Liver (tissue), 3 donors: Measurements from ENCODE around the gene CUX1.

Source experiments
- CTCF ChIP-seq: fragments of 150-350 bp; IDR thresholded peaks from 2 replicates; pipeline ENCODE4 v1.5.1; 2017; ENCODE audit warnings: improper control_type of control experiment, low read depth, low read length; ENCODE audit not compliant: missing input control
- EGR1 ChIP-seq, 2 donors: IDR thresholded peaks; 2 replicates each; pipeline ENCODE4 v1.6.1; 2016 to 2018; ENCODE audit warnings: antibody characterized with exemption in 2 of 2, low read depth in 2 of 2
- FOXA2 ChIP-seq: IDR thresholded peaks from 2 replicates; pipeline ENCODE4 v1.6.1; 2016; ENCODE audit warnings: antibody characterized with exemption
- HNF4A ChIP-seq, 2 donors: conservative IDR thresholded peaks; 2 replicates each; pipeline ENCODE4 v1.6.1; 2016; ENCODE audit warnings: antibody characterized with exemption in 2 of 2, mild to moderate bottlenecking in 2 of 2
- YY1 ChIP-seq: IDR thresholded peaks from 2 replicates; pipeline ENCODE4 v1.6.1; 2016; ENCODE audit warnings: antibody characterized with exemption, mild to moderate bottlenecking
- donor health status: healthy.
- donor health status: healthy.

- no peak for TF ChIP-seq CTCF
- TF ChIP-seq YY1 = no peak
- no peak for TF ChIP-seq HNF4A (conservative IDR thresholded peaks at IDR 0.05)
- no peak for TF ChIP-seq FOXA2
- TF ChIP-seq EGR1 (IDR thresholded peaks at IDR 0.05; ENCODE audit: low read depth in 2 of 2) = no peak
Observed at GRCh38 chr7:101916041-101916800, 98.8 kb downstream of the CUX1 start.
